ENCODE results near the gene ACSM3.
"Not testable (repeated sequence)": the region's sequence is repeated elsewhere in the genome, so short reads cannot be mapped to it uniquely, and the experiment has no call there.

ACSM3 gene

DNA sequence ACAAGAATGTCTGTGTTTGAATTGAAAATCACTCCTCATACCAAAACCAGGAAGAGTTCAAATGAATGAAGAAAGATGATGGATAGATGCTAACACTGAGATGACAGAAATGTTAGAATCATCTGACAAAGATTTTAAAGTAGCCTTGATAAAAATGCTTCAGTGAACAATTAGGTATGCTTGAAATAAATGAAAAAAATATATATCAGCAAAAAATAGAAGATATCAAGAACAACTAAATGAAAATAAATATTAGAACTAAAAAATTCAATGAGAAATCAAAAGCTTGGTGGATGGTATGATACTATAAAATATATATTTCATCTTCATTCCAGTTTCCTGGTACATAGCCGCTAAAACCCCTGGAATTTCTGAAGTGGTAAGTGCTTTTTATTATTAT lies 8.6 kb upstream of the ACSM3 start:
- no peak for DNase-seq (ENCODE audit: low read depth in 2 of 2)

DNA sequence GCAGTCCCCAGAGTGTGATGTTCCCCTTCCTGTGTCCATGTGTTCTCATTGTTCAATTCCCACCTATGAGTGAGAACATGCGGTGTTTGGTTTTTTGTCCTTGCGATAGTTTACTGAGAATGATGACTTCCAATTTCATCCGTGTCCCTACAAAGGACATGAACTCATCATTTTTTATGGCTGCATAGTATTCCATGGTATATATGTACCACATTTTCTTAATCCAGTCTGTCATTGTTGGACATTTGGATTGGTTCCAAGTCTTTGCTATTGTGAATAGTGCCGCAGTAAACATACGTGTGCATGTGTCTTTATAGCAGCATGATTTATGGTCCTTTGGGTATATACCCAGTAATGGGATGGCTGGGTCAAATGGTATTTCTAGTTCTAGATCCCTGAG lies 8.0 kb upstream of the ACSM3 start:
- not testable (repeated sequence) for DNase-seq (ENCODE audit: low read depth in 2 of 2)

DNA sequence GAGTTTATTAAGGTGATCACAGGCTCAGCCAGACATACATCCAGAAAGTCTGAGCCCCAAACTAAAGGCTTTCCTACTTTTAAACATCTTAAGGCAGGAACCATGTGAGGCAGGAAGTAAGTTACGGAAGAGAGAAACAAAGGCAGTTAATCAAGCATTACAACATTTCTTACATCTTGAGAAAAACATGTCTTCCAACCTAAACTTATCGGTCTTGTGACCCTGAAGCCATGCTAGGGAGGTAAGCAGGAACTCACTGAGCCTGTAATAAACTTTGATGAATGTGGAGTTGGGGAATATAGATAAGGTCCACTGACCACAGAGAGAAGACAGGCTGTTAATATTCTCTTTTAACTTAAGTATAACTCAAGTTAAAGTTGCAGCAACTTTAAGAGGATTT lies 3.5 kb upstream of the ACSM3 start:
- no peak for DNase-seq (ENCODE audit: low read depth in 2 of 2)

DNA sequence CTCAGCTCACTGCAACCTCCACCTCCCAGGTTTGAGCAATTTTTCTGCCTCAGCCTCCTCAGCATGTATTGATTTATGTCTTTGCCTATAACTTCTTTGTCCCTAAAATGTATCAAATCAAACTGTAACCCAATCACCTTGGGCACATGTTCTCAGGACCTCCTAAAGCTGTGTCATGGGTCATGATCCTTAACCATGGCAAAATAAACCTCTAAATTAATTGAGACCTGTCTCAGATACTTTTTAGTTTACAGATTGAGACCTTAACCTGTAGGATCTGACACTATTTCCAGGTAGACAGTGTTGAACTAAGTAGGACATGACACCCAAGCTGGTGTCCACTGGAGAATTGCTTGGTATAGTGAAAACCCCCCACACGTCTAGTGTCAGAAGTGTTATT lies 2.6 kb upstream of the ACSM3 start:
- no peak for DNase-seq (ENCODE audit: low read depth in 2 of 2)

DNA sequence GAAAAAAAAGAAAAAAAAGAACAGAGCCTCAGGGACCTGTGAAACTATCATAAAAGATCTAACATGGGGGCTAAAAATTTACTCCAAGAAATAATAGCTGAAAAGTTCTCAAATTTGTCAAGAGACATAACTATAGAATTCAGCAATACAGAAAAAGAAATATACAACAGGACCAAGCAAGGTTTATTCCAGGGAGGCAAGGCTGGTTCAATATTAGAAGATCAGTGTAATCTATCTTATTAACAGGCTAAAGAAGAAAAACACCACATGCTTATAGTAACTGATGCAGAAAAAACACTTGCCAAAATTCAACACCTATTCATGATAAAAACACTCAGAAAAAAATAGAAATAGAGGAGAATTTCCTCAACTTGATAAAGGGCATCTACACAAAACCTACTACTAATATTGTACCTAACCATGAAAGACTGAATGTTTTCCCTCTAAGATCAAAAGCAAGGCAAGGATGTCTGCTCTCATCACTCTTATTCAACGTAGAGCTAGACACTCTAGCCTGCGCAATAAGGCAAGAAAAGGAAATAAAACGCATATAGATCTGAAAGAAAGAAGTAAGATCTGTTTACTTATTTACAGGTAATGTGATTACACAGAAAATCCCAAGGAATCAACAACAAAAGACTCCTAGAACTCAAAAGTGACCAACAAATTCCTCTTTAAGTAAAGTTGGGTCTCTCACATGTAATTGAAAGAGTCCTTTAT lies 1.2 kb upstream of the ACSM3 start:
- DNase-seq (ENCODE audit: low read depth in 2 of 2): no peak

DNA sequence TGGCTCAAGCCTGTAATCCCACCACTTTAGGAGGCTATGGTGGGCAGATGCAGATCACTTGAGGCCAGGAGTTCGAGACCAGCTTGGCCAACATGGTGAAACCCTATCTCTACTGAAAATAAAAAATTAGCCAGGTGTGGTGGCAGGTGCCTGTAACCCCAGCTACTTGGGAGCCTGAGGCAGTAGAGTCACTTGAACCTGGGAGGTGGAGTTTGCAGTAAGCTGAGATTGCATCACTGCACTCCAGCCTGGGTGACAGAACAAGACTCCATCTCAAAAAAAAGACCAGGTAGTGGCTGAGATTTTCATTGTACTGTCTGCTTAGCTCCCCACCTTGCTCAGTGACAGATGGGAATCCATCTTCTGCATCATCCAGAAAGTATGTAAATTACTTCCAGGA lies 634 bp downstream of the ACSM3 start:
- not testable (repeated sequence) for DNase-seq (ENCODE audit: low read depth in 2 of 2)

DNA sequence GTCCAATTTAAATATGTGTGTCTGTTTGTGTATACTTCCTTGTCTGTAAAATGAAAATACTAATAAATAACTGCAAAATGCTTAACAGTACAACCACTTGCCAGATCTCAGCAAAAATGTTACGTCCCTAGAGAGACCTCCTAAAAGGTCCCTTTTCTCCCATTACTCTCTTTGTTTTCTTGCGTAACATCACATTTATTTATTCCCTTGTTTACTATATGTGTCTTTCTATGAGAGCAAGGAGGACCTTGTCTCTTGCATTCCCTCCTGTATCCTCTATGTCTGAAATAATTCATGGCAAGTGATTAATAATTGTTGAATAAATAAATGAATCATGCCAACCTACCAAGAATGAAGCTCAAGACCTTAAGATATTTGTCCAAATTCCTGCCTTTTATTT lies 1.9 kb downstream of the ACSM3 start:
- no peak for DNase-seq (ENCODE audit: low read depth in 2 of 2)

DNA sequence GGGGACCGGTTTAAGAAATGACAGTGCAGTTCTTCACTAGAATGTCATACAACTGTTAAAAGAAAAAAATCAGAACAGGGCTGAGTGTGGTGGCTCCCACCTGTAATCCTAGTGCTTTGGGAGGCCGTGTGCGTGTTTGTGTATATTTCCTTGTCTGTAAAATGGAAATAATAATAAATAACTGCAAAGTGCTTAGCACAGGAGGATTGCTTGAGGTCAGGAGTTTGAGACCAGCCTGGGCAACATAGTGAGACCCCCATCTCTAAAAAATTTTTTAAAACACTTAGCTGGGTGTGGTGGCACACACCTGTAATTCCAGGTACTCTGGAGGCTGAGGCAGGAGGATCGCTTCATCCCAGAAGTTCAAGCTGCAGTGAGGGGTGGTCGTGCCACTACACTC lies 2.5 kb downstream of the ACSM3 start:
- DNase-seq (ENCODE audit: low read depth in 2 of 2): no peak

DNA sequence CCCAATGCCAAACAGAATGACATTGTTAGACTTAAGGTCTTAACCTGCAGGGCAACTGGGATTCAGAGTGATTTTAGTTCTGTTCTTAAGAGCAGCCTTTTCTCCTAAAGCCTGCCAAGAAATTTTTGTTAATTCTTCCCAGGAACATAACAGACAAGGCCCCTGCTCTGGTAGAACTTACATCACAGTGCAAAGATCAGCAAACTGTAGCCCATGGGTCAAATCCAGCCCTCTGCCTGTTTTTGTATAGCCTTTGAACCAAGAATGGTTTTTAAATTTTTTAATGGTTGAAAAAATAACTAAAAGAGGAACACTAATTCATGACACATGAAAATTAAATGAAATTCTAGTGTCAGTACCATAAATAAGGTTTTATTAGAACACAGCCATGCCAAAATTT lies 3.8 kb downstream of the ACSM3 start:
- no peak for DNase-seq (ENCODE audit: low read depth in 2 of 2)

DNA sequence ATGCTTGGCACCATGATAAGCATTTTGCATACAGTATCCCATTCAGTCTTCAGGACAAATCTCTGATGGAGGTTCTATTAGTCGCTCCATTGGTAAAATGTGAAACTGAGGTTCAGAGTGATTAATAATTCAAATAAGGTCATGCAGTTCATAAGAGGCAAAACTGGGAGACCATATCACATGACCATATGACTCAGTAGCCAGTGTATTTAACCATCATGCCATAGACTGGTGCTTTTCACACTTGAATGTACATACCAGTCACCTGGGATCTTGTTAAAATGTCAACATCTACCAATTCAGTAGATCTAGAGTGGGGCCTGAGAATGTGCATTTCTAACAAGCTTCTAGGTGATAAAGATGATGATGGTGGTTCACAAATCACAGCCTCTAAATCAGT lies 4.3 kb downstream of the ACSM3 start:
- DNase-seq (ENCODE audit: low read depth in 2 of 2): no peak

DNA sequence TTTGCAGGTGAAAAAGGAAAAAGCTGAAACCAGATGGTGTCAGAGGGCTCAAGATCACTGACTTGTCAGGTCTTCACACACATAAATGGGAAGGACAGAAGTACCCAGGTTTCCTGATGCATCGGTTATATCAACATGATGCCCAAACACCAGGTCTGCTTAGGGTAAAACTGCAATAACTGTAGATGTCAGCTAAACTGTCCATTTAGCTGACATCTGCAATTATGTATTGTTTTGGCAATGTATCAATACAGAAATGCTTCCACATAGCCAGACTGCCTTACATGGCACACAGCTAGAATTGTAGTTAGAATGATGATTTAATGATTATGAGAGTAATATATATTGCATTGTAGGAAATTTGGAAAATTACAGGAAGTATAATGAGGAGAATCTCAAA lies 5.0 kb downstream of the ACSM3 start:
- no peak for DNase-seq (ENCODE audit: low read depth in 2 of 2)

DNA sequence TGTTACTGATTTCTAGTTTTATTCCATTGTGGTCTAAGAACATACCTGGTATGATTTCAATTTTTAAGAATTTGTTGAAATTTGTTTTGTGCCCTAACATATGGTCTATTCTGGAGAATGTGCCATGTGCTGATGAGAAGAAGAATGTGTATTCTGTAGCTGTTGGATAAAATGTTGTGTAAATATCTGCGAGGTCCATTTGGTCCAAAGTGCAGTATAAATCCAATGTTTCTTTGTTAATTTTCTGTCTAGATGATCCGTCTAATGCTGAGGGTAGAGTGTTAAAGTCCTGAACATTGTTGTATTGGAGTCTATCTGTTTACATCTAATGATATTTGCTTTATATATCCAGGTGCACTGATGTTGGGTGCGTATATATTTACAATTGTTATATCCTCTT lies 9.9 kb downstream of the ACSM3 start:
- DNase-seq (ENCODE audit: low read depth in 2 of 2): no peak

DNA sequence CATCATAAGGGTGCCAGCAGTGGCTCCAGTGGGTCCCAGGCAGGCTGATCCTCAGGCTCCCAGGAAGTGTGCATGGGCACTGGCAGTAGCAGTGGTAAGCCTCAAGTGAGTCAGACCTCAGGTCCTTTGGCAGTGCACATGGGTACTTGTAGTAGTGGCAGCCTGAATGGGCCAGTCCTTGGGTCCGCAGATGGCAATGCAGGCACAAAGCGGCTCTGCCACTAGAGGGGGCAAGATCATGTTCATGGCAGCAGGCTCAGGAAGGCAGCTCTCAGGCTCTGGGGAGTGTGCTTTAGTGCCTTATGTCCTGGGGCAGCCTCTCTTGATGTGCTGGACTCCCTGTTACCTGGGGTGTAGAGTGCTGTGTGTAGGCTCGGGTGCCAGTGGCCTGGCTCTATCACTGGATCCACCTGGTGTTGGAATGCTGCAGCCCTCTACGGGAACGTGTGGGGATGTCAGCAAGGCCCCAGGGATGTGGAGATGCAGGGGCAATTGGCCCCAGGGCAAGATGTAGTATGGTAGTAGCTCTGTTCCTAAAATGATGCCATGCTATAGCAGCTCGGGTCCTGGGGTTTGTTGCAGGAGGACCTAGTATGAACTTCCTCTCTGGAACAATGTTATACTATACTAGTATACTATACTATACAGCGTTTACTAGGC lies 11.0 kb downstream of the ACSM3 start:
- DNase-seq (ENCODE audit: low read depth in 2 of 2): no peak

DNA sequence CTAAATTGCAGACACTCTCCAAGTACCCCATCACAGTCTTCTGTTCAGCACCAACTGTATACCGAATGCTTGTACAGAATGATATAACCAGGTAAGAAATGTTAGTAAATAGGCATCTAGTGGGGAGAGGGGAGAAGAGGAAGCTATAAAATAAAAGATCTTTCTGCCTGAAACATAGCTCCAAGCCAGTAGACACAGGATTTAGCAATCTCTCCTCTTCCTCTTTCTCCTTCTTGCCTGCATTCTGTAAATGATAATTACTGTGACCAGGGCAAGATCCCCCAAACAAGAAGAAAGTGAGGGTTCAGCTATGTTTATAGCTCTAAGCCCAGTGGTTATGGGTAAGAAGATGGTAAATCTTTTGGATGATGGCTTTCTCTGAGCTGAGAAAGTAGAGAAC lies 17.9 kb downstream of the ACSM3 start:
- DNase-seq (ENCODE audit: low read depth in 2 of 2): no peak

DNA sequence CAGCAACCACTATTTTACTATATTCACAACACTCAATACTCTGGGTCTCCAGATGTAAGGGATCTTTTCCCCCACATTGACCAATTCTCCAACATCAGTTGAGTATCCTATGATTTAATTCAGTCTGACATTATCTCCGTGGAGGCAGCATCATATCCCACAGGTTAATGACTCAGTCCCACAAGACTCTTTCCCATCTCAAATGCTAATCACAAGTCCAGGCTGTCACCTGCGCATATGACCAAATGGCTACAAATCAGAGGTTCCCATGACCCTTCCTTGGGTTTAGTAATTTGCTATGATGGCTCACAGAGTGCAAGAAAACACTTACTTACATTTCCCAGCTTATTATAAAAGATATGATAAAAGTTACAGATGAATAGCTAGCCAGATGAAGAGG lies 18.7 kb downstream of the ACSM3 start:
- DNase-seq (ENCODE audit: low read depth in 2 of 2): no peak

DNA sequence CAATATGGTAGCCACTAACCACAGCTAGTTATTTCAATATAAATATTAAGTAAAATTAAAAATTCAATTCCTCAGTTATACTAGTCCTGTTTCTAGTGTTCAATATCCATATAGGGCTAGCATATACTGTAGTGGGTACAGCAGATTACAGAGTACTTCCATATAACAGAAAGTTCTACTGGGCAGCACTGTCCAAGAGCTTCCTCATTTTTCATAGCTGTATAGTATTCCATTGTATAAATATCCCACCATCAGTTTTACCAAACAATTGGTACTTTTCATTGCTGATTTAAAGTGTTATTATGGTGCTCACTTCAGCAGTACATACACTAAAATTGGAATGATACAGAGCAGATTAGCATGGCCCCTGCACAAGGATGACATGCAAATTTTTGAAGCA lies 20.4 kb downstream of the ACSM3 start:
- DNase-seq (ENCODE audit: low read depth in 2 of 2): no peak

DNA sequence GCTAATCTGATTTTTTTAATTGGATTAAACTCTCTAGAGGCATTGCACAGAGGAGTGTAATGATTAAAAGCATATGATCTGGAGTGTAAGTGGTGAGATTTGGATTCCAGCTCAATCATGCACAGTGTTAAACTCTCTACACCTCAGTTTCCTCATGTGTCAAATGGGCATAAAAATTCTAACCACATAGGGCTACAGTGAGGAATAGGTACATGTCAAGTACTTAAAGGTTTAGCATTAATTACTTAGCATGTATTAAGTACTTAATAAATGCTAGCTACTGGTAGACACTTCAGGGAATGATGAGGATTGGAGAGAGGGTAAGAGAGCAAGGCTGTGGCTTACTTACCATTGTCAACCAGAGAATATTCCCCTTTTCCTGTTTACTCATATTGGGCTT lies 25.3 kb downstream of the ACSM3 start:
- DNase-seq (ENCODE audit: low read depth in 2 of 2): no peak

DNA sequence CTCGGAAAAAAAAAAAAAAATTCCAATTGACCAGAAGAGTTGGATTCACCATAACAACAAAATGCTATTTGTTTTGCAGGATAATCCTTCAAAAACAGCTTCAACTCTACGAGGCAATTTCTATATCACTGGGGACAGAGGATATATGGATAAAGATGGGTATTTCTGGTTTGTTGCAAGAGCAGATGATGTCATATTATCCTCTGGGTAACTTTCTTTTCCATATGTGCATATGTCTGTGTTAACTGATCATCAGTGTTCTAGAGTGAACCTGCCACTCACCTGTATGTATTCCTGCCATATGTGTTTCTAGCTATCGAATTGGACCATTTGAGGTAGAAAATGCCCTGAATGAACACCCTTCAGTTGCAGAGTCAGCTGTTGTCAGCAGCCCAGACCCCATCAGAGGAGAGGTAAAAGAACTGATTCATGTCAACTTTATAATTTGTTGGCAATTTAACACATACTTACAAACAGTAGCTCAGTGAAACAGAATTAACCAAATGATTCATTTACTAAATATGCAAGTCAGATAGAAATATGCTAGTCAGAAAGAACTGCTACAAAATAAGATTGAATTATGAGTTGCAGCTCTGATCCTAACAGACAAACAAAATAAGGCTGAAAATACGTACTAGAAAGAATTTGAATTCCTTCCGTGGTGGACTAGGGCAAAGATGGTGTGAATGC lies 28.3 kb downstream of the ACSM3 start:
- DNase-seq (ENCODE audit: low read depth in 2 of 2): no peak

DNA sequence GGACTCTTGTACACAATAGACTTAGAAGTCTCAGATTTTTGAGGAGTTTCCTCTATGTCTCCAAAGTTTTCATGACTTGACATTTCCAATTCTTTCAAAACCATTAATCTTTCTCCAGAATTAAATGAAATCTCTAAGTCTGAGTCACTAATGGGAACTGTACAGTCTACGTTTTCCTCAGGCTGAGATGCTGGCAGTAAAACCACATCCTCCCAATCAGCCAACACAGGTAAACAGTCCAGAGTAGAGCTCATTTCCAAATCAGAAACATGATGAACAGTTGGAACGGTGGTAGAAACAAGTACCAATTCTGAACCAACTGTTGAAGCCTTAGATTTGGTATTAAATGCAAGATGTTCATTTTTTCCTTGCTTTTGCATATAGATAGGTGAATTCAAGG lies 34.5 kb downstream of the ACSM3 start:
- DNase-seq (ENCODE audit: low read depth in 2 of 2): no peak

DNA sequence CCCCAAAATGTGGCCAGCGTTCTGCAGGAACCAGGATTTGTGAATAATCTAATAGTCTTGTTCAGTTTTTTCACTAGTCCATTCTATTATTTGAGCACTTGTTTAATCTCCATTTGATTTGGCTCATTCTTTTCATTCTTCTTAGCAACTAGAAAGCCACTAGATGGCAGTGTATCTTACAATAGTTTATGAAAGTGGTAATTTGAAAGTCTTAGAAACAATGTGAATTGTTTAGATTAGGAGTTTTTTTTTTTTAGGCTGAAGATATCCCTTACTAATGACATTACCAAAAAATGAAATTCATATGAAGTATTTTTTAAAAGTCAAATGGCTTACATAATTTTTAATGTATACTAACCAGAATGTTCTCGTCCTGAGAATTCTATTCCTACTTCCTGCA lies 35.8 kb downstream of the ACSM3 start:
- DNase-seq (ENCODE audit: low read depth in 2 of 2): no peak

DNA sequence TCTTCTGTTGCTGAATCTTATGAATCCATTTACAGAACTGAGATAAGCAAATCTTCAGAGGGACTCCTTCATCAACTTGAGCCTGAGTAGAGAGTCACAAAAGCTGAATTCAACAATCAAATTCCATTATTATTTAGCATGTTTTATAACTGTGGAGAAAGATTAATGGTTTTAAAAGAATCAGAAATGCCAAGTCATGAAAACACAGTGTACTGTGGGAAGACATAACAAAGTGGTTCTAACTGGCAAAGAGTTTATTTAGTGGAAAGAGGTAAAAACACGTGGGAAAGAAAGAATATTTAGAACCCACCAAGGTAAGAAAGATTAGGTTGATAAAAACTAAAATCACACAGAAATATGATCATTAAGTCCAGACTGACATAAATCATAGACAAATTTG lies 37.5 kb downstream of the ACSM3 start:
- DNase-seq (ENCODE audit: low read depth in 2 of 2): no peak

DNA sequence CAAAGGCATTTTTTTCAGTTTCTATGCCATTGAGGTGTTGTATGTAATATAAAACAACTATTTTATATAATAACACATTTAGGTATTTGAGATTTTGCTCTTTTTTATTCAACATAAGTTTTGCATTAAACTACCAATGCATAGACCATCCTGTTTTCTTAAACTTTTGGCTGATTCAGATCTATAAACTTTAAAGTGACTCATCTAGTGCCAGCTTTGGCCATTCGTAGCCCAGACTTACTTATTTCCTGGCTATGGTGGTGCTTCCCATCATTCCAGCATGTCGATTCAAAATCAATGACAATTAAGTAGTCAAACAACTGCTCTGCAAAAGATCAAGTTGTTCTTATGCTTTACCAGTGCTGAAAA lies 39.4 kb downstream of the ACSM3 start:
- DNase-seq (ENCODE audit: low read depth in 2 of 2): no peak

DNA sequence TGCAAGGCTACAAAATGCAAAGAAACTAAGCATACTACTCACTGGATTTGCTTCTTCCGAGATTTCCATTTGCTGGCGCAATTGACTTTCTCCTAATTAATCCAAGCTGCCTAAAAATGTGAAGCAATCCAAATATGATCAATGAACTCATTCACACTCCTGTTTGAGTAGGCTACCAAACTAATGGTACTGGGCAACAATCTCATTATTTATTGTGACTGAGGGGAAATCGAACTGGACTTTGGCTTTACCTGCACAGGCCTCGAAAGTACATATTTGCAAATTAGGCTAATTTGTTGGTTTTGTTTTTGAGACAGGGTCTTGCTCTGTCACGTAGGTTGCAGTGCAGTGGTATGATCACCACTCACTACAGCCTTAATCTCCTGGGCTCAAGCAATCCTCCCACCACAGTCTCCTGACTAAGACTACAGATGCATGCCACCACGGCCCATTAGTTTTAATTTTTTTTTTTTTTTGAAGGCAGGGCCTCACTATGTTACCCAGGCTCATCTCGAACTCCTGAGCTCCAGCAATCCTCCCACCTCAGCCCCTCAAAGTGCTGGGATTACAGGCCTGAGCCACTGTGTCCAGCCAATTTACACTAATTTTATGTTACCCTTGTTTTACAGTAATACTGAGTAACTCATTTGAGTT lies 39.9 kb downstream of the ACSM3 start:
- DNase-seq (ENCODE audit: low read depth in 2 of 2): no peak

All from fibroblast of skin of left biceps (primary cell).